SK-N-SH (cell line): Measurements from ENCODE around the gene TRAM2. TPM values are rescaled to one million over a fixed set of nuclear protein-coding genes. Genes with fewer than 3 reads are reported as not detected.

Experiments used
- polyA plus RNA-seq, 3 experiments: library from polyadenylated mRNA; depleted of rRNA; stranded (reverse); fragments of >200 nt; gene quantifications; 2 replicates each; pipeline ENCODE4 v1.2.3, GENCODE V29; 2012

Gene TRAM2
- polyA plus RNA-seq, 1 of the 3 experiments (the other 2 are of a cell fraction): 26.4 TPM

Other genes starting within 250 kb of the TRAM2 start
- gene PAQR8, start 214.9 kb downstream of the TRAM2 start, polyA plus RNA-seq (2012; rRNA removed): 2.3 and 2.4 TPM in 2 replicates
- gene EFHC1, start 156.7 kb downstream of the TRAM2 start, polyA plus RNA-seq (2012; rRNA removed): 39.4 and 54.3 TPM in 2 replicates
- 42.4 and 48.7 TPM in 2 replicates for gene TMEM14A, start 94.1 kb upstream of the TRAM2 start, polyA plus RNA-seq (2012; rRNA removed)
- not detected in 2 replicates for gene GSTA2, start 186.4 kb upstream of the TRAM2 start, polyA plus RNA-seq (2012; rRNA removed)
- not detected in 2 replicates for gene GSTA1, start 226.8 kb upstream of the TRAM2 start, polyA plus RNA-seq (2012; rRNA removed)